Stimulated activated CD4-positive, alpha-beta T cell treated with anti-CD3 and anti-CD28 coated beads, Interleukin-4, amount 100 ng/mL, for 24 hours (primary cell): Measurements from ENCODE around the gene SEMA4B.
"Not testable (repeated sequence)": the region's sequence is repeated elsewhere in the genome, so short reads cannot be mapped to it uniquely, and the experiment has no call there.

Experiments used
- DNase-seq: peaks from one replicate; pipeline ENCODE4 v3.0.0-alpha.2; 2020

Gene SEMA4B

GRCh38 chr15:90181776-90182175, 19.4 kb upstream of the SEMA4B start:
- no peak for DNase-seq

- peak; percentile 37 for DNase-seq
Observed at GRCh38 chr15:90184119-90184785, 16.9 kb upstream of the SEMA4B start.

- DNase-seq, result peak; percentile 51
Observed at GRCh38 chr15:90184786-90185704, 16.1 kb upstream of the SEMA4B start.

- DNase-seq, result no peak
Observed at GRCh38 chr15:90187257-90187868, 13.8 kb upstream of the SEMA4B start.

- not testable (repeated sequence) for DNase-seq
Observed at GRCh38 chr15:90188065-90188464, 13.1 kb upstream of the SEMA4B start.

GRCh38 chr15:90188914-90189748, 12.0 kb upstream of the SEMA4B start:
- no peak for DNase-seq

- no peak for DNase-seq
Observed at GRCh38 chr15:90189781-90190467, 11.2 kb upstream of the SEMA4B start.

- DNase-seq, result no peak
Observed at GRCh38 chr15:90190606-90191343, 10.4 kb upstream of the SEMA4B start.

- no peak for DNase-seq
Observed at GRCh38 chr15:90191344-90191687, 9.8 kb upstream of the SEMA4B start.

GRCh38 chr15:90191794-90192509, 9.2 kb upstream of the SEMA4B start:
- peak; percentile 24 for DNase-seq

GRCh38 chr15:90192961-90193786, 8.0 kb upstream of the SEMA4B start:
- no peak for DNase-seq

GRCh38 chr15:90194655-90195054, 6.5 kb upstream of the SEMA4B start:
- DNase-seq, result no peak

GRCh38 chr15:90200534-90201129, 498 bp upstream of the SEMA4B start:
- DNase-seq, result no peak

- DNase-seq, result no peak
Observed at GRCh38 chr15:90201944-90202375, 830 bp downstream of the SEMA4B start.

- DNase-seq, result no peak
Observed at GRCh38 chr15:90202929-90203328, 1.8 kb downstream of the SEMA4B start.

- DNase-seq, result no peak
Observed at GRCh38 chr15:90203473-90203872, 2.3 kb downstream of the SEMA4B start.

- no peak for DNase-seq
Observed at GRCh38 chr15:90203922-90204321, 2.8 kb downstream of the SEMA4B start.

- no peak for DNase-seq
Observed at GRCh38 chr15:90205050-90205848, 4.1 kb downstream of the SEMA4B start.

- DNase-seq, result no peak
Observed at GRCh38 chr15:90205886-90206285, 4.8 kb downstream of the SEMA4B start.
